A673 (cell line): Measurements from ENCODE around the gene MITF. TPM values are rescaled to one million over a fixed set of nuclear protein-coding genes. Genes with fewer than 3 reads are reported as not detected.
A peak's percentile ranks its signal among the peaks of the same experiment; 100 is the strongest.

Source experiments
- BruUV-seq: library from RNA; stranded (reverse); fragments of 400-500 nt; replicated peaks from 2 replicates; lab custom pipeline; 2021; lab: Mats Ljungman, UMichigan
- CTCF ChIA-PET: fragments of 300-600 bp; sonication (Branson Sonifier 250); formaldehyde crosslinking; loops from one replicate; lab custom pipeline; 2022; ENCODE audit warnings: antibody characterized with exemption; lab: Charles Lee
- POLR2A ChIA-PET: fragments of 300-600 bp; sonication (Branson Sonifier 250); formaldehyde crosslinking; loops from one replicate; lab custom pipeline; 2022; ENCODE audit warnings: antibody characterized with exemption; ENCODE audit not compliant: low non-redundant PET; lab: Charles Lee
- DNase-seq: peaks from one replicate; pipeline ENCODE4 v3.0.0-alpha.2; 2015; ENCODE audit warnings: low spot score
- H3K27ac ChIP-seq: fragments of 200-600 bp; sonication (generic); 2 replicates; pipeline ENCODE4 v1.5.1; 2016; ENCODE audit warnings: mixed run types, low read depth, mild to moderate bottlenecking, mixed read lengths, antibody characterized with exemption, low read length; ENCODE audit not compliant: poor library complexity, severe bottlenecking
- H3K27me3 ChIP-seq: fragments of 200-600 bp; sonication (generic); replicated peaks from 2 replicates; pipeline ENCODE4 v1.6.1; 2017; ENCODE audit warnings: mixed run types, low read depth, mild to moderate bottlenecking, mixed read lengths, antibody characterized with exemption, low read length; ENCODE audit not compliant: insufficient read depth, poor library complexity
- H3K36me3 ChIP-seq: fragments of 200-600 bp; sonication (generic); 2 replicates; pipeline ENCODE4 v1.6.1; 2016; ENCODE audit warnings: mixed run types, mild to moderate bottlenecking, mixed read lengths, antibody characterized with exemption, low read length; ENCODE audit not compliant: insufficient read depth, poor library complexity, severe bottlenecking
- H3K4me1 ChIP-seq: fragments of 200-600 bp; sonication (generic); 2 replicates; pipeline ENCODE4 v1.6.1; 2017; ENCODE audit warnings: mixed run types, mild to moderate bottlenecking, mixed read lengths, antibody characterized with exemption, low read length; ENCODE audit not compliant: insufficient read depth, poor library complexity, severe bottlenecking
- H3K4me3 ChIP-seq: fragments of 200-600 bp; sonication (generic); 2 replicates; pipeline ENCODE4 v1.5.1; 2016; ENCODE audit warnings: low read depth, mixed run types, mild to moderate bottlenecking, mixed read lengths, low read length; ENCODE audit not compliant: poor library complexity, severe bottlenecking
- H3K9me3 ChIP-seq: fragments of 200-600 bp; sonication (generic); 2 replicates; pipeline ENCODE4 v1.6.1; 2016; ENCODE audit warnings: mixed run types, low read depth, mild to moderate bottlenecking, mixed read lengths, antibody characterized with exemption, low read length; ENCODE audit not compliant: poor library complexity, severe bottlenecking
- EZH2 ChIP-seq: fragments of 200-600 bp; sonication (generic); IDR thresholded peaks from 2 replicates; pipeline ENCODE4 v1.6.1; 2017; ENCODE audit warnings: borderline replicate concordance, low read depth, mild to moderate bottlenecking, mixed read lengths, antibody characterized with exemption, low read length; ENCODE audit not compliant: poor library complexity, severe bottlenecking
- intact Hi-C: fragments of 100-400 bp; cut with micrococcal nuclease; formaldehyde crosslinking; loops from one replicate; pipeline ENCODE4 v1.10.0; 2022; ENCODE audit not compliant: unreplicated experiment
- total RNA-seq: library from RNA; stranded (reverse); gene quantifications from 2 replicates; pipeline ENCODE4 v1.2.3, GENCODE V29; 2021
- TF ChIP-seq, protein P1 (sequence below): fragments of 300-800, 200-600 bp; sonication (generic); conservative IDR thresholded peaks from 2 replicates; pipeline ENCODE4 v1.5.1; 2017; ENCODE audit warnings: low read depth, mild to moderate bottlenecking, antibody characterized with exemption, low read length, moderate library complexity, mixed read lengths

MITF gene
- total RNA-seq, 1 experiment from 2014 or later = 0.52 TPM

- H3K27ac ChIP-seq = no peak overlapping the region
- DNase-seq = peak; percentile 0
- H3K9me3 ChIP-seq = no peaks in the 10 kb centered on the region
- intact Hi-C loops = no loop called here
- CTCF ChIA-PET = no interaction called here
- TF ChIP-seq, protein P1, sequence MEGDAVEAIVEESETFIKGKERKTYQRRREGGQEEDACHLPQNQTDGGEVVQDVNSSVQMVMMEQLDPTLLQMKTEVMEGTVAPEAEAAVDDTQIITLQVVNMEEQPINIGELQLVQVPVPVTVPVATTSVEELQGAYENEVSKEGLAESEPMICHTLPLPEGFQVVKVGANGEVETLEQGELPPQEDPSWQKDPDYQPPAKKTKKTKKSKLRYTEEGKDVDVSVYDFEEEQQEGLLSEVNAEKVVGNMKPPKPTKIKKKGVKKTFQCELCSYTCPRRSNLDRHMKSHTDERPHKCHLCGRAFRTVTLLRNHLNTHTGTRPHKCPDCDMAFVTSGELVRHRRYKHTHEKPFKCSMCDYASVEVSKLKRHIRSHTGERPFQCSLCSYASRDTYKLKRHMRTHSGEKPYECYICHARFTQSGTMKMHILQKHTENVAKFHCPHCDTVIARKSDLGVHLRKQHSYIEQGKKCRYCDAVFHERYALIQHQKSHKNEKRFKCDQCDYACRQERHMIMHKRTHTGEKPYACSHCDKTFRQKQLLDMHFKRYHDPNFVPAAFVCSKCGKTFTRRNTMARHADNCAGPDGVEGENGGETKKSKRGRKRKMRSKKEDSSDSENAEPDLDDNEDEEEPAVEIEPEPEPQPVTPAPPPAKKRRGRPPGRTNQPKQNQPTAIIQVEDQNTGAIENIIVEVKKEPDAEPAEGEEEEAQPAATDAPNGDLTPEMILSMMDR = no peak
- no peak for TF ChIP-seq EZH2
- POLR2A ChIA-PET = no interaction called here
- H3K4me3 ChIP-seq = no peak overlapping the region
- no peaks in the 10 kb centered on the region for H3K36me3 ChIP-seq
- no TSS peak for BruUV-seq
- H3K4me1 ChIP-seq = no peaks in the 10 kb centered on the region
- H3K27me3 ChIP-seq = no peaks in the 10 kb centered on the region
These were observed 42.9 kb upstream of the MITF start for GRCh38 chr3:69696367-69696766.

DNA sequence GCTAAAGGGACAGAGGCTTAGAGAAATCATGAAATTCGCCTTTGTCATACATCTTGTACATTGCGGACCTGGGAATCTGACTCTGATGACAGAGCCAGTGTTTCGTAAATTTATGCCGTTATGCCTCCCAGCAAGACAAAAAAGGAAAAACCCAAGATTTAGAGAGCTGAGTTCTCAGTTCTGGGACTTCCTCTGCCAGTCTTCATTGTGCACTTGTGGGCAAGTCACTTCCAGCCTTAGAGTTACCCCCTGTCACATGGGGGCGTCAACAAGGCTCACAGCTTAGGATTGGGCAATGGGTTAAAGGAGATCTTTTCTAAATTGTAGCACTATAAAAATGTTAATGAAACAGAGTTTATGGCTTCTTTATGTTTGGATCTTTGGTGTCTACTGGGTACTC is 41.9 kb upstream of the MITF start:
- intact Hi-C loops = no loop called here
- Histone ChIP-seq H3K4me3 (no peak overlapping the region), H3K9me3 (no peaks in the 10 kb centered on the region), H3K27ac (no peak overlapping the region), H3K36me3 (no peaks in the 10 kb centered on the region), H3K4me1 (no peaks in the 10 kb centered on the region), H3K27me3 (no peaks in the 10 kb centered on the region)
- CTCF ChIA-PET = no interaction called here
- DNase-seq = no peak
- BruUV-seq = no TSS peak
- no peak for TF ChIP-seq EZH2
- TF ChIP-seq, protein P1 = no peak
- POLR2A ChIA-PET = no interaction called here

DNA sequence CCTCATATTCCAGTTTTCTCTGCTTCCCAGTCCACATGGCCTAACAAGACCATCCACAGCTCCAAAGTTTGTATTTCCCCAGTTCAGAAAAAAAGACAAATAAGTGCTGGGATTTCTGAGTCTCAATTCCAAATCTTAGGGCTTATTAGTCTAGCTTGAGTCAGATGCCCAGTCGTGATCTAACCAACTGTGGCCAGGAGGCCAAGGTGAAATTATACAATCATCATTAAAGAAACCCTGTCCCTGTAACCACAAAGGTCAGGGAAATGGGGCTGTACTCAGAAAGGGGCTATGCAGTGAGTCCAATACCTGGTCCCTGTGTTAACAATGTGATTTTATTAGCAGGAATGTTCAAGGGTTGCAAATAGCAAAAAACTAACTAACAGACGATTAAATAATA is 40.5 kb upstream of the MITF start:
- no peaks in the 10 kb centered on the region for H3K4me1 ChIP-seq
- CTCF ChIA-PET = no interaction called here
- no peak for DNase-seq
- BruUV-seq = no TSS peak
- H3K4me3 ChIP-seq = no peak overlapping the region
- H3K9me3 ChIP-seq = no peaks in the 10 kb centered on the region
- intact Hi-C loops = no loop called here
- no peaks in the 10 kb centered on the region for H3K27me3 ChIP-seq
- POLR2A ChIA-PET = no interaction called here
- H3K27ac ChIP-seq = no peak overlapping the region
- TF ChIP-seq, protein P1 = no peak
- no peak for TF ChIP-seq EZH2
- H3K36me3 ChIP-seq = no peaks in the 10 kb centered on the region
